GM18517 (cell line): ENCODE data around the gene BCAN.
"Not testable (repeated sequence)": the region's sequence is repeated elsewhere in the genome, so short reads cannot be mapped to it uniquely, and the experiment has no call there.

Source experiments
- ATAC-seq: cut with Tn5 transposase; IDR thresholded peaks from one replicate; pipeline ENCODE4 v1.9.1; 2021; ENCODE audit warnings: mild to moderate bottlenecking, moderate library complexity; ENCODE audit not compliant: unreplicated experiment

The BCAN gene

DNA sequence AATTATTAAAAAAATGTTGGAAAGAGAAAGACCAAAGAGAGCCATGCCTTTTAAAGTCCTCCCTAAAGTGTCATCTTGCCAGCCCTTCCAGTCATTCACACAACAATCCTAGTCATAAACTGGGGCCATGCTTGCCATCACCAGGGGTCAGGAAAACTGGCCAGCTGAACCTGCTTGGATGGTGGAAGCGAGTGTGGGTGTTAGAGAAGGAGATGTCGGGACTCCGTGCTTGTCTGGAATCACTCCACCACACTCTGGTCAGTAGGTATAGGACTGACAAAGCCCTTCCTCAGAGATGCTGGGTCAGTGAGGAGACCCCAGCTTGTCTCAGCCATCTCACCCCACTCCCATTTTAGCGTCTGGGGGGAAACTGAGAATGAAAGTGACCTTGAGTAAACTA lies 26.0 kb upstream of the BCAN start:
- ATAC-seq: no peak

DNA sequence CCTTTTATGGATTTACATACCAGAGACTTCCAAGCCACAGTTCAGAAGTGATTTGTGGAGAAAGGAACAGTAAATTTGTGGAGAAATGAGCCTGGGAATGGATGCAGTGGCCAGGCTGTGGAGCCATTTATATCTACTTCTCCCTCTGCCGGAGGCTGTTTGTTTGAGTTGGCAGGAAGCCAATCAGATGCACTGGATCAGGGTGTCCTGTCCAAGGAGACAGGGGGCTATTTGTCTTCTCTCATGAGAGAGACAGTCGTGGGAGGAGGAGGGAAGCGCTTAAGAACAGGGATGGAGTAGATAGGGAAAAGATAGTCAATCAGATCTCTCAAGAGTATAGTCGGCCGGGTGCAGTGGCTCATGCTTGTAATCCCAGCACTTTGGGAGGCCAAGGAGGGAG lies 25.5 kb upstream of the BCAN start:
- ATAC-seq: no peak

DNA sequence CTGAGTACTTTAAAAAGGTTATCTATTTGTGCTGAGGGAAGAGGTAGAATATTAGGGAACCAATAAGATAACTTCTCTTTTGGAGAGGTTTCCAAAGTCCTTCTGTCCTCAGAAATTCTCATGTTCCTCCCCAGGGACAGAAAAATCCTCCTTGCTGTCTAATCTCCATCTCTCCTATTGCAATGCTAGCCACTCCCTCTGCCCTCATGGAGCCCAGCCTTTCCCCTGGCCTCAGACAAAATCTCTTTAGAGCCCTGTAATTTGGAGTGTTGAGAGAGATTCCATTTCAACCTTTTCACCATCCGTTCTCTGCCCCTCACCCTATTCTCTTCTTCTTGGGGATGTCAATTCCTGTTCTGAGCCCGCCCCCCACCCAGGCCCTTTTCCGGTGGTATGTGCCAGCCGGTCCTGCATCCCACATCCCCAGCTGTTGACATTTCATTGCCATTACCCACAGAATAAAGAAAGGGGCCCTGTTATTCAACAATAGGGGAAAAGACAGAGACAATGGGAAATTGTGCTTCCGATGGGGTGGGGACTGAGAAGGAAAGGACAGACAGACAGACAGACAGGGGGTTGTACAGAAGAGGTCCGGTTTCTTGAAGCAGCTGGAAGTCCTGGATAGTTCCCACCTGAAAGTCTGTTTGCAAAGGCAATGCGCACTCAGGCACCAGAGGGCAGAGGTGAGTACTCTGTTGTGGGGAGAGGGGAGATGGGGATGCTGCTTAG lies 22.9 kb upstream of the BCAN start, which contains the start of gene HAPLN2:
Gene HAPLN2 (plus strand): TSS at position 563 of the 729 bp plus-strand sequence. CDS start 4,076 bp downstream, outside the sequence.
- ATAC-seq: no peak

DNA sequence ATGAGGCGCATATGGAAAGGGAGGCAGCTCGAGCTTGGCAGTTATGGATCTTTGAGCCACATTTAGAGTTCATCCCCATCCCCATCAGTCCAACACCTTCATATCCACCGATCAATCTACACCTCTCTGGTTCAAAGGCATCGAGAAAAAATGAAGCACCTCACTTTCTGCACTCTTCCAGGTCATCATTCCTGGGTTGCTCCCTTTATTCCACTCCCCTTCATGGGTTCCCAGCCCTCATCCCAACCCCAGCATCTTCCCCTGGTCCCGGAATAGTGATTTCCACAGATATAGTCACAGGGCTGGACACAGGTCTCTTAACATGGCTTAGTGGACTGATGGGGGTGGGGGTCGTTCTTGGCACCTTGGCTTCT lies 22.3 kb upstream of the BCAN start:
- no peak for ATAC-seq

DNA sequence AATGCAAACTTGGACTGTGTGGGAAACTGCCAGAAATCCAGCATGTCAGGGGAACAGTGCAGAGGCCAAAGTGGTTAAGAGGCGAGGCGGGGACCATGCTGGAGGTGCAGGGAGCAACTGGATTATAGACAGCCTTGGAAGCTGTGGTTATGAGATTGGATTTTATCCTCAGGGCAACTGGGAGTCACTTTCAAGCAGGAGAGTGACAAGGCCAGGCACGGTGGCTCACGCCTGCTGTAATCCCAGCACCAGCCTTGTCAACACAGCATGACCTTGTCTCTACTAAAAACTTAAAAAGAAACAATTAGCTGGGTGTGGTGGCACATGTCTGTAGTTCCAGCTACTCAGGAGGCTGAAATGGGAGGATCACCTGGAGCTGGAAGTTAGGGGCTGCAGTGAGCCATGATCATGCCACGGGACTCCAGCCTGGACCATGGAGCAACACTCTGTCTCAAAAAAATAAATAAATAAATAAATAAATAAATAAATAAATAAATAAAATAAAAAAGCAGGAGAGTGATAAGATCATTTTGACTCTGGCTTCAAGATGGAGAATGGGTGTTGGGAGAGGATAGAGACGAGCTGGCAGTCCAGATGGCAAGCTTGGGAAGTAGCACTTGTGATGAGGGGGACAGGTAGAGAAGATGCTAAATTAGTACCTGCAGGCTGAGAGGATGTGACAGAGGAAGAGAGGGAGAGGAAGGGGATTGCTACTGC lies 19.2 kb upstream of the BCAN start:
- ATAC-seq: no peak

DNA sequence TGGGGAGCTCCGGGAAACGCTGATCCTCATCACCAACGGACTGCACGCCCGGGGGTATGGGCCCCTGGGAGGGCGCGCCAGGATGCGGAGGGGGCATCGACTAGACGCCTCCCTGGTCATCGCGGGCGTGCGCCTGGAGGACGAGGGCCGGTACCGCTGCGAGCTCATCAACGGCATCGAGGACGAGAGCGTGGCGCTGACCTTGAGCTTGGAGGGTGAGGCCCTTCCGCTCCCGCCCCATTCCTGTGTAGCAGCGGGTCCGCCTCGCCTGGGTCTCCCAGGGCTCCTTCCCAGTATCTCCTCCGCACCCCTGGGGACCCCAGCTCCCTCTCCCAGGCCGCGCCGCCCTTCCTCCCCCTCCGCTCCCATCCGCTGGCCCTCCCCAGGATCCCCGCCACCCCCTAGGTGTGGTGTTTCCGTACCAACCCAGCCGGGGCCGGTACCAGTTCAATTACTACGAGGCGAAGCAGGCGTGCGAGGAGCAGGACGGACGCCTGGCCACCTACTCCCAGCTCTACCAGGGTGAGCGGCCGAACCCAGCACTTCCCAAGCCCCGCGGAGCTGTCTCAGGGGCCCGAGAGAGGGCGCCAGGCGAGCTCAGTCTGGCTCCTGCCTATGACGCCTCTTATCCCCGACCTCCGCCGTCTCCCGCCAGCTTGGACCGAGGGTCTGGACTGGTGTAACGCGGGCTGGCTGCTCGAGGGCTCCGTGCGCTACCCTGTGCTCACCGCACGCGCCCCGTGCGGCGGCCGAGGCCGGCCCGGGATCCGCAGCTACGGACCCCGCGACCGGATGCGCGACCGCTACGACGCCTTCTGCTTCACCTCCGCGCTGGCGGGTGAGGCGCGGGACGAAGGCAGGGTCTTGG lies 17.7 kb upstream of the BCAN start:
- ATAC-seq: no peak

DNA sequence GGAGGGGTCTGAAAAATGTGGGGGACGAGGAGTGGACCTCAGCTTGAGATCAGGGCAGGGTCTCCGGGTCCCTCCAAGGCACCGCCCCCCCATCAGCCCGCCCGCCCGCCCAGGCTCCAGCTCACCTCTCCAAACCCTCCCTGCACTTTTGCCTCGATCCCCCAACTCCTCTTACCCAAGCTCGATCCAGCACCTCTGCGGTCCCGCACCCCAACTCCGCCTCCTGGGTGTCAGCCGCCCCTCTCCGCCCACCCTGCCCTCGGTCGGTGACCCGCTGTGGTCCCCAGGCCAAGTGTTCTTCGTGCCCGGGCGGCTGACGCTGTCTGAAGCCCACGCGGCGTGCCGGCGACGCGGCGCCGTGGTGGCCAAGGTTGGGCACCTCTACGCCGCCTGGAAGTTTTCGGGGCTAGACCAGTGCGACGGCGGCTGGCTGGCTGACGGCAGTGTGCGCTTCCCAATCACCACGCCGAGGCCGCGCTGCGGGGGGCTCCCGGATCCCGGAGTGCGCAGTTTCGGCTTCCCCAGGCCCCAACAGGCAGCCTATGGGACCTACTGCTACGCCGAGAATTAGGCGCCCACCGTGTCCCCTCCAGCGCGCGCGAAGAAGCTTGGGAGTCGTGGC lies 17.0 kb upstream of the BCAN start:
- ATAC-seq: no peak

DNA sequence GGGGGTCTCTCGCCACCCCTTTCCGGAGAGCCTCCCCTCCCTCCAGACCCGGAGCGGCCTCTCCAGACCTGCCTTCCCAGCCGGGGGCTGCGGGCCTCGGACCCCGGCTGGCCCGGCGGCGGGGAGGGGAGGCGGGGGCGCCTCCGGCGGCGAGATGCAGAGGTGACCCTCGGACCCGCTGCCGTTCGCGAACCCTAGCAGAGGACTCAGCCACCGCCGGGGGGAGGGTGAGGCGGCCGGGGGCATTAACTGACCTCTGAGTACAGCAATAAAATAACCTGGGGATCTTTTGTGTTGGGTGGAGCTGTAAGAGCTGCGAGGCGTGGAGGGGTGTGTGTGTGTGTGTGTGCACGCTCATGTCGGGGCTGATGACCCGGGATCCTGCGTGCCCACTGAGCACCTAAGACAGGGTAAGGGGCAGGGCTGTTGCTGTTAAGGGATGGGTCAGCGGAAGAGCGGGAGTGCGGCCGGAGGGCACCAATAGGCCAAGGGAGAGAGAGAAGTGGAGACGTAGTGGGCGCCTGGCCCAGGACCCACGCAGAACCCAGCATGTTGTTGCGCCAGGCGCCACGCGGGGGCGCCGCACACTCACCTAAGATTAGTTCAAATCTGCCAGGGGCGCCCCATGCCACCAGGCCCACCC lies 16.4 kb upstream of the BCAN start:
- ATAC-seq: no peak

DNA sequence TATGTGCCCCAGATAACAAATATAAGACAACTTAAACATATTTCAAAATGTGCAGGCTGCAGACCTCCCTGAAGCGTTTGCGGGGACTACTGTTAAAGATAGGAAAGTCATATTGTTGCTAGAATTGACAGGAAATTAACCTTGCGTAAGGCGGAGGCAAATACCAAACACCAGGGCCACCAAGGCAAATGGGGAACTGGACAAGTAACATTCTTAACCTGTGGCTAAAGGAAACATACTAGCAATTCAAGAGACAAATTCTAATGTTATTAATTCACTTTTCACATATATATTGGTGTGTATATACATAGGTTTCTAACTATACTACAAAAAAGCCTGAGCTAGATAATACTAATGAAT lies 15.9 kb upstream of the BCAN start:
- ATAC-seq: no peak

DNA sequence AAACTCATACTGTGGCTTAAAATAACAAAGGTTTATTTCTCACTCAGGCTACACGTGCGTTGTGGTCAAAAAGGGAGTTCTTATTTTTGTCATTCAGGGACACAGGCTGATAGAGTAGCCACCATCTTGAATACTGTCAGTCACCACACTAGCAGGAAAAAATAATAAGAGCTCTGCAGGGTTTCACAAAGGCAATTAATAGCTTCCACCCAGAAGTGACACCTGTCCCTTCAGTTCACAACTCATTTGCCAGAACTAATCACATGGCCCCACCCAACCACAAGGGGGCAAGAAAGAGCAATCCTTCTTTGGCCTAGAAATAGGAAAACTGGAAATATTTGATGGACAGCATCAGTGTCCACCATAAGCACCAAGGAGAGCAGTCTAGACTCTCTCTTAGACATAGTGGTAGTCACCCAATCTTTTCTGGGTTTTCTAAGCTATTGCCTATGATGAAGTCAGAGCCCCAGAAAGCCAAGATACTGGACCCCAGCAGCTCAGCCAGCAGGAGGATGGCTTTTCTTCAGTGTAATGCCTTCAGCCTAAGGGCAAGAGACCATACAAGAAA lies 14.5 kb upstream of the BCAN start:
- ATAC-seq: no peak

DNA sequence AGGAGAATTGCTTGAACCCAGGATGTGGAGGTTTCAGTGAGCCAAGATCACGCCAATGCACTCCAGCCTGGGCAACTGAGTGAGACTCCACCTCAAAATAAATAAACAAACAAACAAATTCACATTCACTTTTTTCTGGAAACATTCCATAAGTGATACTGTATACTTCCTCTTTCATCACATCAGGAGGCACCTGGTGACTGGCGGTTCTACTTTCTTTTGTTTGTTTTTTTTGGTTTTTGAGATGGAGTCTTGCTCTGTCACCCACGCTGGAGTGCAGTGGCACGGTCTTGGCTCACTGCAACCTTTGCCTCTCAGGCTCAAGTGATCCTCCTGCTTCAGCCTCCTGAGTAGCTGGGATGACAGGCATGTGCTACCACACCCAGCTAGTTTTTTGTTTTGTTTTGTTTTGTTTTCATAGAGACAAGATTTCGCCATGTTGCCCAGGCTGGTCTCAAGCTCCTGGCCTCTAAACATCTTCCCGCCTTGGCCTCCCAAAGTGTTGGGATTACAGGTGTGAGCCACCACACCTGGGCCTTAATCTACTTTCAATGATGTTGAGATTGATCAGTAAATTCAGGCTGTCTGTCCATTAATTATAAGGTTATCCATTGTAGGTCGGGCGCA lies 12.0 kb upstream of the BCAN start:
- no peak for ATAC-seq

DNA sequence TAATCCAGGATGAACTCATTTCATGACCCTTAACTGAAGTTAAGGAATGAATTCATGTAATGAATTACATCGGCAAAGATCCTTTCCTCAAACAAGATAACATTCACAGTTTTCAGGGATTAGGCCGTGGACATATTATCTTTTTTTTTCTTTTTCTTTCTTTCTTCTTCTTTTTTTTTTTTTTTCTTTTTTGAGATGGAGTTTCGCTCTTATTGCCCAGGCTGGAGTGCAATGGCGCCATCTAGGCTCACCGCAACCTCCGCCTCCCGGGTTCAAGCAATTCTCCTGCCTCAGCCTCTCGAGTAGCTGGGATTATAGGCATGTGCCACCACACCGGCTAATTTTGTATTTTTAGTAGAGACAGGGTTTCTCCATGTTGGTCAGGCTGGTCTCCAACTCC lies 10.8 kb upstream of the BCAN start:
- not testable (repeated sequence) for ATAC-seq

DNA sequence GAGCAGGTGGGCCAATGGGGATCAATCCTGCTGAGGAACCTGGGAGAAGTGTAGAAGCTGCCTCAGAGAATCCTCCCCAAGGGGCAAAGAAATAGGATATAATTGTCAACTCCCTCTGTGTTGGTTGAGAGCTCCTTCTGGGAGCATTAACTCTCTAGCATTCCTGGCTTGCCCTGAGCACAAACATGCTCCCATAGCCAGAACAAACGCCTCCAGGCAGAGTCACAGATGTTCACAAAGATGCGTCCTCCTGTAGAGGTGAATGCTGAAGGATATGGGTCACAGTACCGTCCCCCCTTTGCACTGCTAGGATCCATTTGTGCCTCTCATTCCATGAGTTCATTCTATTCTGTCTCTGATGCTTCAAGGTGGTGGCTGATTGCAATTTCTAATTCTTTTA lies 9.6 kb upstream of the BCAN start:
- ATAC-seq: no peak

DNA sequence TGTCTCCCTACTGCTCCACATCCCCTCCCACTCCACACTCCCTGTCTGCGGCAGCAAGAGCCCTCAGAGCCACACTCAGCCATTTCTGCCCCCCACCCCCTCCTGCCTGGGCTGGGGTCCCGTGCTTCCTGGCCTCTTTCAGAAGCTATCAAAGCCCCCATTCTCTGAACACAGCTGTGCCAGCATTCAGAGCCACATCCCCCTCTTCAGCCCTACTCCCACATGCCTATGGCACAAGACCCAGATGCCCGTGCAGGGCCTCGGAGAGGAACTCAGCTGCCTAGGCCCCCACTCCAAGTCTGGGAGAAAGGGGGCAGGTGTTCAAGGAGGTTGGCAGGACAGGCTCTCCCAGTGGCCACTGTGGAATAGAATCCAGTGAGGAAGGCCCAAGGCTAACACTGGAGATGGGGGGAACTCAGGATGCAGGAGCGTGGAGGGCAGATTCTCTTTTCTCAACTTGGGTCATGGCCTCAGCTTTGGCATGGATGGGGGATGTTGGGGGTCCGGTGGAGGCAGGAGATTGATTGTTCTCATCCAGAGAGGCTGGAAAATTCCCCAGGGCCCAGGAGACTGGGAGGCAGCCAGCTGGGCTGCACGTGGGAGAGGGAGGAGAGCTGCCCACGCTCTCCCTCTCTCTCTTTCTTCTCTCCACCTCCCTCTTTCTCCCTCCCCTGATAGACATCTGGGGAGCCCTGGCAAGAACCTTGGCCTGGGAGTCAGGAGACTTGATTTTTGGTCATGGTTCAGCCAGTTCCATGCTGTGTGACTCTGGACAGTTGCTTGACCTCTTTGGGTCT lies 3.5 kb upstream of the BCAN start:
- no peak for ATAC-seq

DNA sequence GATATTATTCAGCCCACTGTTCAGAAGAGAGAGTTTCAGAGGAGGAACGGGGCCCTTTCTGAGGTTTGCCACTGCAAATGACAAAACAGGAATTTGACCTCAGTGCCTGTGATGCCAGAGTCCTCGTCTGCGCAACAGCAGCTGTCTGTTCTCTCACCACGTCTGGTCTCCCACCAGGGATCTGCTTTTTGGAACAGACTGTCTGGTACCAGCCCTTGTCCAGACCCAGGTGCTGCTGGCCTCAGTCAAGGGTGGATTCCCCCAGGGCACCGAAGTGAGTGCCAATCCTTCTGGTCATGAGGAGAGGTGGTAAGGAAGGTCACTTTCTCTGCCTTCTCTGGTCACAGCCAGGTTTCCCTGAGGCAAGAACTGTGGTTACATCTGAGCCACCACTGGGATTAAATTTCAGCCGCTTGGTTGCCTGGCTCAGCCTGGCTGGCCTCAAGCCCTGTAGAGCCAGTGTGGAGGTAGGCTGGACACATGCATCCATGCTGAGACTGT lies 2.3 kb upstream of the BCAN start:
- no peak for ATAC-seq

DNA sequence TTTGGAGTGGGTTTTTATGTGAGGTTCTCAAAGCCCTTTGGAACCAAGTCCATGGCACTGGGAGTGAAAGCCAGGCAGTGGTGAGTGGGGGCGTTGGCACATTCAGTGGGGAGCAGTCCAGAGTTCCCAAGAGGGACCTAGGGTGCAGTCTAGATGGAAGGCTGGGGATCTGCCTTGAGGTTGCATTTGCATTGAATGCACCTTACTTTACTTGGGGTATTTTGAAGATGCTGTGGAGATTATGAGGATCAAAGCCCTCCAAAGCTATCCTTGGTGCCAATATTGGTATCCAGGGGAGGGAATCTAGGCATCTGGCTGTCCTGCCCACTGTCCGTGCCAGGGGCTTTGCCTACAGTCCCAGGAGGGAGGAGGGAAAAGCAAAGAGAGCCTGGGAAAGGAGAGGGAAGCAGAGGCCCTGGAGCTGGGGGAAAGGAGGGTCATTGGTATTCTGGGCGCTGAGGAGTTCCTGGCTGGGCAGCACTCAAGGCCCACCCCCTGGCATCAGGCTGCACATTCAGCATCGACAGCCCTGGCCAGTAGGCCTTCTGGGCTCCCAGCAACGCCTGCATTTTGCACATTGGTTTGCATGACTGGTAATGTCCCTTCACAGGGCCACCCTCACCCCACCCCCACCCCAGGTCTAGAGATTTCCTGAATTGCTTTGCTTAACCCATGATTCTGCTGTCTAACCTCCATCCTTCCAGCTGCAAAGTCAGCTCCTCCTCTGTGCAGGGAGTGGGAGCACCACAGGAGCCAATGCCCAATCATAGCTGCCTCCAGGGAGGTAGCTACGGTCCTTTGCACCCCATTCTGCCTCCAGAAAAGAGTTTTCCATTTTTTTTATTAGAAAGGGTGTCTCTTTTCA lies 843 bp upstream of the BCAN start:
- no peak for ATAC-seq

DNA sequence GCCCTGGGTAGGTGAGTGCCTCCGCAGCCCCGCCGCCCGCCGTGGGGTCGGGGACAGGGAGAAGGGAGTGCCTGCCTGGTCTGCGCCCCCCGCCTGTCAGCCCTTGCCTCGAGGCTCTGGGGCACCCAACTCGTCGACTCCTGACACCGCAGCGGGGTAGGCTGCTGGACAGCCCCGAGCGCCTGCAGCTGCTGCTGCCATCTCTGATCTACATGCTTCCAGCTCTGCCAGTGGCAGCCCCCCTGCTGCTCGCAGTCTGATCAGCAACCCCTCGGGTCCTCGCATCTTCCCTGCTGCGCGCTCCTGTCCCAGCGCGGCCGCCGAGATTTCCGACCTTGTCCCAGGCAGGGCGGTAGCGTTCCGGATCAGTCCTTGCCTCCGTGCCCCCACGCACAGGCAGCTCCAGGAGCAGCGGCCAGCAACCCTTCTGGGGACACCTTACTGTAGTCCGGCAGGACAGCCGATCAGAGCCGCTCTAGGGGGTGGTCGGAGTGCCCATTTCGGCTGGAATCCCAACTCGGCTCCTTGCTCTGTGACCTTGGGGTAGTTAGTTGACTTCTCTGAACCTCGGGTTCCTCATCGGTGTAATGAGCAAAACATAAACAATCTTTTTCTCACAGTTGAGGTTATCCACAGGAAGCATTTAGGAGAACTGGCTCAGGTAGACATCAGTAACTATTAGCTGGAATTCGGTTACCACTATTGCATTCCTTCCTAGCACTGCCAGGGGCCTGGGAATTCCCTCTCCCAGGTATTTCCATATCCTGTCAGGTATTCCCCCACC lies 540 bp downstream of the BCAN start:
- no peak for ATAC-seq
